Activated CD4-positive, alpha-beta T cell treated with anti-CD3 and anti-CD28 coated beads, Interleukin-2, amount 10 ng/mL, durations not matched to agents 24 days and 14 days (primary cell): ENCODE results near the gene TAF8. TPM values are rescaled to one million over a fixed set of nuclear protein-coding genes. Genes with fewer than 3 reads are reported as not detected.
"Not testable (repeated sequence)": the region's sequence is repeated elsewhere in the genome, so short reads cannot be mapped to it uniquely, and the experiment has no call there.

ENCODE experiments used
- DNase-seq: peaks from one replicate; pipeline ENCODE4 v3.0.0; 2022
- H3K27ac Mint-ChIP-seq: one replicate; pipeline ENCODE4 v1.8.0; 2022; ENCODE audit warnings: mild to moderate bottlenecking, mixed read lengths
- H3K27me3 Mint-ChIP-seq: one replicate; pipeline ENCODE4 v1.8.0; 2022; ENCODE audit warnings: mixed read lengths
- H3K36me3 Mint-ChIP-seq: one replicate; pipeline ENCODE4 v1.8.0; 2022; ENCODE audit warnings: low read depth, mild to moderate bottlenecking, mixed read lengths
- H3K4me1 Mint-ChIP-seq: one replicate; pipeline ENCODE4 v1.8.0; 2021; ENCODE audit warnings: mixed read lengths
- H3K4me3 Mint-ChIP-seq: one replicate; pipeline ENCODE4 v1.8.0; 2022; ENCODE audit warnings: mild to moderate bottlenecking, moderate library complexity, mixed read lengths
- H3K9me3 Mint-ChIP-seq: one replicate; pipeline ENCODE4 v1.8.0; 2021; ENCODE audit warnings: mixed read lengths
- intact Hi-C: fragments of 100-400 bp; cut with micrococcal nuclease; formaldehyde crosslinking; loops from one replicate; pipeline ENCODE4 v1.15.1; 2023
- total RNA-seq: library from RNA; stranded (reverse); gene quantifications from 2 replicates; pipeline ENCODE4 v1.2.3, GENCODE V29; 2022

Gene TAF8, protein sequence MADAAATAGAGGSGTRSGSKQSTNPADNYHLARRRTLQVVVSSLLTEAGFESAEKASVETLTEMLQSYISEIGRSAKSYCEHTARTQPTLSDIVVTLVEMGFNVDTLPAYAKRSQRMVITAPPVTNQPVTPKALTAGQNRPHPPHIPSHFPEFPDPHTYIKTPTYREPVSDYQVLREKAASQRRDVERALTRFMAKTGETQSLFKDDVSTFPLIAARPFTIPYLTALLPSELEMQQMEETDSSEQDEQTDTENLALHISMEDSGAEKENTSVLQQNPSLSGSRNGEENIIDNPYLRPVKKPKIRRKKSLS
- 38.1 and 38.7 TPM in 2 replicates for total RNA-seq

GRCh38 chr6:42050297-42051267 is at the start of gene TAF8:
TSS of gene TAF8 (plus strand) at chr6:42050524. CDS start at chr6:42050542, 18 bp downstream.
- Mint-ChIP-seq H3K4me1 (peaks cover 65% of the 10 kb centered on the region), H3K36me3 (peaks cover 43% of the 10 kb centered on the region), H3K27ac (peak within 1 kb of the TSS; percentile 99), H3K27me3 (no peaks in the 10 kb centered on the region), H3K9me3 (no peaks in the 10 kb centered on the region), H3K4me3 (peak within 1 kb of the TSS; percentile 98)
- peak; percentile 97 for DNase-seq
- intact Hi-C loops = loop anchor here (1.0 to 5.0 kb wide), 3 partner anchors 167 to 512 kb away; partner anchors contain the start of genes MRPS10, TFEB and UBR2

- Mint-ChIP-seq H3K27ac (peak overlapping the region; percentile 34), H3K9me3 (no peaks in the 10 kb centered on the region), H3K4me1 (peaks cover 7% of the 10 kb centered on the region), H3K27me3 (no peaks in the 10 kb centered on the region), H3K4me3 (no peak overlapping the region), H3K36me3 (peaks cover 30% of the 10 kb centered on the region)
- DNase-seq = no peak
- intact Hi-C loops = no loop called here
Measured at GRCh38 chr6:42001506-42001905, 48.8 kb upstream of the TAF8 start.

GRCh38 chr6:42003658-42004057 is 46.7 kb upstream of the TAF8 start:
- H3K4me3 Mint-ChIP-seq, H3K27ac Mint-ChIP-seq, H3K27me3 Mint-ChIP-seq, H3K9me3 Mint-ChIP-seq, DNase-seq, intact Hi-C loops: not testable (repeated sequence)
- H3K36me3 Mint-ChIP-seq = peaks cover 21% of the 10 kb centered on the region
- H3K4me1 Mint-ChIP-seq = peaks cover 18% of the 10 kb centered on the region

GRCh38 chr6:42007286-42008137 is 42.8 kb upstream of the TAF8 start:
- Mint-ChIP-seq H3K27me3 (no peaks in the 10 kb centered on the region), H3K4me1 (peaks cover 44% of the 10 kb centered on the region), H3K4me3 (peak overlapping the region; percentile 71), H3K9me3 (no peaks in the 10 kb centered on the region), H3K27ac (peak overlapping the region; percentile 90), H3K36me3 (peaks cover 19% of the 10 kb centered on the region)
- intact Hi-C loops = loop anchor here (5.0 kb wide), 1 partner anchor 35 kb away; no protein-coding TSS in a partner anchor
- peak; percentile 76 for DNase-seq

- intact Hi-C loops = loop anchor here (5.0 kb wide), 1 partner anchor 34 kb away; no protein-coding TSS in a partner anchor
- not testable (repeated sequence) for H3K9me3 Mint-ChIP-seq, H3K27me3 Mint-ChIP-seq, DNase-seq
- peaks cover 21% of the 10 kb centered on the region for H3K36me3 Mint-ChIP-seq
- H3K4me3 Mint-ChIP-seq = peak overlapping the region; percentile 71
- H3K4me1 Mint-ChIP-seq = peaks cover 50% of the 10 kb centered on the region
- H3K27ac Mint-ChIP-seq = peak overlapping the region; percentile 90
Measured at GRCh38 chr6:42008138-42008528, 42.2 kb upstream of the TAF8 start.

GRCh38 chr6:42009844-42010184 is 40.5 kb upstream of the TAF8 start:
- Mint-ChIP-seq H3K9me3 (peaks cover 3% of the 10 kb centered on the region), H3K27ac (peak overlapping the region; percentile 90), H3K4me1 (peaks cover 59% of the 10 kb centered on the region), H3K36me3 (peaks cover 24% of the 10 kb centered on the region), H3K4me3 (peak overlapping the region; percentile 72), H3K27me3 (no peaks in the 10 kb centered on the region)
- no peak for DNase-seq
- intact Hi-C loops = loop anchor here (2.0 to 5.0 kb wide), 3 partner anchors 32 to 69 kb away; partner anchors contain the start of gene CCND3

DNA sequence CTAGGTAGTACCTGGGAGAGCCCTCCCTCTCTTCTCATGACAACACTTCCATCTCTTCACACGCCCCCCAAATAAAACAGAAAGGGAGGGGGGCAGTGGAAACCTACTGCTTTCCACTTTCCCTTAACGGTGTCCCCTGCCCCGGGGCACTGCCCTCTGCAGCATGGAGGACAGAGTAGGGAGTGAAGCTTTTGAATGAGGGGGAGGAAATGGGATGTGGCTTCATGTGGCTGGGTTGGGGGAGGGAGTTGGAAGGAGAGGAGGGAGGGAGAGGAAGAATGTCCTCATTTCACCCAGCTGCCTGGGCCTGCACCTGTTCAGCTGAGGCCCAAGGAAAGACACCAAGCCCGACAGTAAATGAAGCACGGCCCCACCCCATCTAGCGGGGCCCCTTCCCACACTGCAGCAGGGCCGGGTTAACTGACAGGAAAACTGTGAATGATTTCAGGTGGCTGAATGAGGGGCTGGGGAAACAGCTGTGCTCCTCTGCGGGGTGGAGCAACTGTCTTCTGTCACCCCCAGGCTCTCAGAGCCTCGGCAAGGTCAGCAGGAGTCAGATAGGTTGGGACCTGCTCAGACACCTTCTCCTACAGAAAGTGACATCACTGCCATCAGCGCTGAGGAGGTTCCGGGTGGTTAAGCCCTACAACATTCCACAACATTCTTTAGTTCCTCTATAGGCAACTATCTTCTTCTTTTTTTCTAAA is 40.0 kb upstream of the TAF8 start:
- peak overlapping the region; percentile 72 for H3K4me3 Mint-ChIP-seq

GRCh38 chr6:42010909-42011308 is 39.4 kb upstream of the TAF8 start:
- H3K9me3 Mint-ChIP-seq = peaks cover 3% of the 10 kb centered on the region
- intact Hi-C loops = loop anchor here (2.0 to 5.0 kb wide), 2 partner anchors 34 to 70 kb away; partner anchors contain the start of gene CCND3

More for the DNA sequence above, 40.0 kb upstream of the TAF8 start:
- intact Hi-C loops = loop anchor here (2.0 to 5.0 kb wide), 2 partner anchors 33 to 70 kb away; partner anchors contain the start of gene CCND3
- Mint-ChIP-seq H3K36me3 (peaks cover 27% of the 10 kb centered on the region), H3K4me1 (peaks cover 62% of the 10 kb centered on the region), H3K27ac (peak overlapping the region; percentile 90), H3K9me3 (peaks cover 3% of the 10 kb centered on the region), H3K27me3 (no peaks in the 10 kb centered on the region)
- DNase-seq = peak; percentile 77

GRCh38 chr6:42012501-42013133 is 37.7 kb upstream of the TAF8 start:
- intact Hi-C loops = loop anchor here (5.0 kb wide), 1 partner anchor 35 kb away; no protein-coding TSS in a partner anchor
- Mint-ChIP-seq H3K4me3 (peak overlapping the region; percentile 3), H3K9me3 (peaks cover 3% of the 10 kb centered on the region), H3K27me3 (no peaks in the 10 kb centered on the region), H3K27ac (peak overlapping the region; percentile 57), H3K4me1 (peaks cover 69% of the 10 kb centered on the region), H3K36me3 (peaks cover 36% of the 10 kb centered on the region)
- no peak for DNase-seq

More at GRCh38 chr6:42010909-42011308, 39.4 kb upstream of the TAF8 start:
- DNase-seq = no peak
- Mint-ChIP-seq H3K36me3 (peaks cover 27% of the 10 kb centered on the region), H3K27ac (peak overlapping the region; percentile 90), H3K4me1 (peaks cover 62% of the 10 kb centered on the region), H3K4me3 (peak overlapping the region; percentile 72), H3K27me3 (no peaks in the 10 kb centered on the region)

DNA sequence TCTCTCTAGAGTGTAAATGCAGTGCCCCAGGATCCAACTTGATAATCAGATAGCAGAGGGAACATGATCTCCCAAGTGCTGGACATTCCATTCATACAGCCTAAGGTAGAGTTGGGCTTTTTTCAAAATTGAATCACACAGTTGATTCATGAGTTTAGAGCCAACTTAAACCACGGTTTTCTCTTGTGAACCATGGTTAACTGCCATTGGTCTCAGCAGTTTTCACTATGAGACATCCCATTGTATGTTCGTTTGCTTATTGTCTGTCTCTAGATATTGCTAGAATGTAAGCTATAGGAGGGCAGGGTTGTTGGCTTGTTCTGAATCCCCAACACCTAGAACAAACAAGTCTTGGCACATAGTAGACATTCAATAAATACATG is 37.2 kb upstream of the TAF8 start:
- no peak for DNase-seq
- H3K36me3 Mint-ChIP-seq = peaks cover 36% of the 10 kb centered on the region
- H3K4me1 Mint-ChIP-seq = peaks cover 68% of the 10 kb centered on the region
- no peaks in the 10 kb centered on the region for H3K27me3 Mint-ChIP-seq
- peaks cover 3% of the 10 kb centered on the region for H3K9me3 Mint-ChIP-seq
- peak overlapping the region; percentile 3 for H3K4me3 Mint-ChIP-seq
- intact Hi-C loops = loop anchor here (5.0 kb wide), 1 partner anchor 36 kb away; no protein-coding TSS in a partner anchor
- peak overlapping the region; percentile 57 for H3K27ac Mint-ChIP-seq

DNA sequence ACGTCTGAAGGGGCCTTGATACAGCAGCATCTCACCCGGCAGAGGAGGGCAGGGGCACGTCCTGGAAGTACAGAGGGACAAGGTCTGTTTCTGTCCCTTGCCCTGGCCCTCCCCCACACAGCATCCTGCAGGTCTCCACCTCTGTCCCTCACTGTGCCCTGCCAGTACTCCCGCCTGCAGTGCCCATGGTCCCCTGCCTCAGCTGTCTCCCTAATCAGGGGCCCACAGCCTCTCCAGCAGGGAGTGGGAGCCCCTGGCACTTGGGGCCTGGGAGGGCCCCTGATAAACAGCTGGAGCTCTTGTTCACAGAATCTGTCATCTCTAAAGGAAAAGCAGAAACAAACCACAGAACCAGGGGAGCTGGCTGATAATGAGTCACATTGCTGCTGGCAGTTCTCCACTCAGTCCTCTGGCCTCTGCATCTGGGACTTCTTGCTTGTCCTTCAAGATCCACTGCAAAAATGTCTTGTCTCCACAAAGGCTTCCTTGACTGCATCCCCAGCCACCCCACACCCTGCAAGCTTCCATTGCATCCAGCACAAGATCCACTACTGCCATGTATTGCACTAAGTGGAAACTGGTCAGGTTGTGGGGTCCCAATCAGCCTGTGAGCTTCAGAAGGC is 33.2 kb upstream of the TAF8 start:
- Mint-ChIP-seq H3K9me3 (peaks cover 3% of the 10 kb centered on the region), H3K4me1 (peaks cover 52% of the 10 kb centered on the region), H3K4me3 (peak overlapping the region; percentile 62), H3K27me3 (no peaks in the 10 kb centered on the region), H3K36me3 (peaks cover 43% of the 10 kb centered on the region), H3K27ac (peak overlapping the region; percentile 90)
- DNase-seq = peak; percentile 77
- intact Hi-C loops = loop anchor here (2.0 kb wide), 1 partner anchor 14 kb away; no protein-coding TSS in a partner anchor

- H3K9me3 Mint-ChIP-seq = no peaks in the 10 kb centered on the region
- DNase-seq = no peak
- H3K4me3 Mint-ChIP-seq = peak overlapping the region; percentile 75
- intact Hi-C loops = no loop called here
- peaks cover 60% of the 10 kb centered on the region for H3K4me1 Mint-ChIP-seq
- peak overlapping the region; percentile 99 for H3K27ac Mint-ChIP-seq
- peaks cover 34% of the 10 kb centered on the region for H3K36me3 Mint-ChIP-seq
- no peaks in the 10 kb centered on the region for H3K27me3 Mint-ChIP-seq
Measured at GRCh38 chr6:42020967-42021366, 29.4 kb upstream of the TAF8 start.
